HG03442 (cell line): ENCODE data around the gene SHROOM2.
"Not testable (repeated sequence)": the region's sequence is repeated elsewhere in the genome, so short reads cannot be mapped to it uniquely, and the experiment has no call there.

ENCODE experiments used
- ATAC-seq: cut with Tn5 transposase; IDR thresholded peaks from one replicate; pipeline ENCODE4 v1.9.1; 2021; ENCODE audit warnings: mild to moderate bottlenecking, moderate library complexity; ENCODE audit not compliant: unreplicated experiment

SHROOM2 gene, protein sequence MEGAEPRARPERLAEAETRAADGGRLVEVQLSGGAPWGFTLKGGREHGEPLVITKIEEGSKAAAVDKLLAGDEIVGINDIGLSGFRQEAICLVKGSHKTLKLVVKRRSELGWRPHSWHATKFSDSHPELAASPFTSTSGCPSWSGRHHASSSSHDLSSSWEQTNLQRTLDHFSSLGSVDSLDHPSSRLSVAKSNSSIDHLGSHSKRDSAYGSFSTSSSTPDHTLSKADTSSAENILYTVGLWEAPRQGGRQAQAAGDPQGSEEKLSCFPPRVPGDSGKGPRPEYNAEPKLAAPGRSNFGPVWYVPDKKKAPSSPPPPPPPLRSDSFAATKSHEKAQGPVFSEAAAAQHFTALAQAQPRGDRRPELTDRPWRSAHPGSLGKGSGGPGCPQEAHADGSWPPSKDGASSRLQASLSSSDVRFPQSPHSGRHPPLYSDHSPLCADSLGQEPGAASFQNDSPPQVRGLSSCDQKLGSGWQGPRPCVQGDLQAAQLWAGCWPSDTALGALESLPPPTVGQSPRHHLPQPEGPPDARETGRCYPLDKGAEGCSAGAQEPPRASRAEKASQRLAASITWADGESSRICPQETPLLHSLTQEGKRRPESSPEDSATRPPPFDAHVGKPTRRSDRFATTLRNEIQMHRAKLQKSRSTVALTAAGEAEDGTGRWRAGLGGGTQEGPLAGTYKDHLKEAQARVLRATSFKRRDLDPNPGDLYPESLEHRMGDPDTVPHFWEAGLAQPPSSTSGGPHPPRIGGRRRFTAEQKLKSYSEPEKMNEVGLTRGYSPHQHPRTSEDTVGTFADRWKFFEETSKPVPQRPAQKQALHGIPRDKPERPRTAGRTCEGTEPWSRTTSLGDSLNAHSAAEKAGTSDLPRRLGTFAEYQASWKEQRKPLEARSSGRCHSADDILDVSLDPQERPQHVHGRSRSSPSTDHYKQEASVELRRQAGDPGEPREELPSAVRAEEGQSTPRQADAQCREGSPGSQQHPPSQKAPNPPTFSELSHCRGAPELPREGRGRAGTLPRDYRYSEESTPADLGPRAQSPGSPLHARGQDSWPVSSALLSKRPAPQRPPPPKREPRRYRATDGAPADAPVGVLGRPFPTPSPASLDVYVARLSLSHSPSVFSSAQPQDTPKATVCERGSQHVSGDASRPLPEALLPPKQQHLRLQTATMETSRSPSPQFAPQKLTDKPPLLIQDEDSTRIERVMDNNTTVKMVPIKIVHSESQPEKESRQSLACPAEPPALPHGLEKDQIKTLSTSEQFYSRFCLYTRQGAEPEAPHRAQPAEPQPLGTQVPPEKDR (N-terminal part only)

DNA sequence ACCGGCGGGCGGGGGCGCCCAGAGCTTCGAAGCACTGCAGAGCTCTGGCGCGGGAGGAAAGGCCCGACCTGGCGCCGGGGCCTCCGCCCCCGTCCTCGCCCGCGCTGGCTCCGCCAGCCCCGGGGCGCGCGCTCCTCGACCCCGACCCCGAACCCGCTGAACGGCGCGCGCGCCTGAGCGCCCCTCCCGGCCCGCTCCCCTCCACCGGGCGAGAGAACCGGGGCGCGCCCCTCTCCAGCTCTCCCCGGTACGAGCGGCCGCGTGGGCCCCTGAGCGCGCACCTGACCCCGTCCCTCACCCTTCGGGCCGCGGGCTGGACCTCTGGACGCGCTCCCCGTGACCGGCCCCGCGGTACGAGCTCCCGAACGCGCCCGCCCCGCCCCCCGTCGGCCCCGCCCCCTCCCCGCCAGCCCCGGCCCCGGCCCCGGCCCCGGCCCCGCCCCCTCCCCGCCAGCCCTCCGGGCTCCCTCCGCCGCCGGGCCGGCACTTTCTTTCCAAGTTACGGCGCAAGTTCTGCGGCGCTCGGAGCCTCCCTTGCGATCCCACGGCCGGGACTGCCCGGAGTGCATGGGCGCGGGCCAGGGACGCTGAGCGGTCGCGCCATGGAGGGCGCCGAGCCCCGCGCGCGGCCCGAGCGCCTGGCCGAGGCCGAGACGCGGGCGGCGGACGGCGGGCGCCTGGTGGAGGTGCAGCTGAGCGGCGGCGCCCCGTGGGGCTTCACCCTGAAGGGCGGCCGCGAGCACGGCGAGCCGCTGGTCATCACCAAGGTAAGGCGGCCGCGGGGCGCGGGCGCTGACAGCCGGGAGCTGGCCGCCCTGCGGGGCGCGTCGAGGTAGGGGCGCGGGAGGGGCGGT lies at the start of gene SHROOM2:
SHROOM2 (plus strand) TSS at position 486 of the 854 bp plus-strand sequence; CDS start at position 603, 117 bp downstream.
- no peak for ATAC-seq

DNA sequence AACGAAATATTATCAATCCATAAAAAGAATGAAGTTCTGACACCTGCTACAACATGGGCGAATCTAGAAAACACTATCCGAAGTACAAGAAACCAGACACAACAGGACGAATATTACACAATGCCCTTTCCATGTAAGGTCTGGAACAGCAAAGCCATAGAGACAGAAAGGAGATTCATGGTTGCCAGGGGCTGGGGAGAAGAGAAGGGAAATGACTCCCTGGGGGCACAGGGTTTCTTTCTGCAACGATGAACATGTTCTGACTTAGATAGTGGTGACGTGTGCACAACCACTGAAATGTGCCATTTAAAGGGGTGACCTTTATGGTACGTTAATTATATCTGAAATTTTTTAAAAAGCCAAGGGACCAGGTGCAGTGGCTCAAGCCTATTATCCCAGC lies 48.9 kb upstream of the SHROOM2 start:
- ATAC-seq = no peak

DNA sequence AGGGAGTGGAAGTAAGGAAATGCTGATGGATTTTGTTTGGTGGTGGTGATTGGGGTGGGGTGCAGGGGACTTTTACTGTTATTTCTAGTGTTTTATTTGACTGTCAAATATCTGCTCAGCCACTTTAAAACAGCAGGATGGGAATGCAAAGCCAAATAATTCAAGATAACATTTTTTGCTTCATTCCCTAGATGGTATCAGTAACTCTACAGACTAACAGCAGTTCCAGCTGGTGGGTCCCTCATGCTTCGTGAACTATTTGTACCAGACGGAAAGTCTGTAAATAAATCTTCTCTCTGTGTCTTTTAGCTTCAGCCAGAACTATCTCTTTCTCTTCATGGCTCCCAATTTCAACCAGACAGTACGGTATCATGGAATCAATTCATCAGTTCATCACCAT lies 48.1 kb upstream of the SHROOM2 start:
- no peak for ATAC-seq

DNA sequence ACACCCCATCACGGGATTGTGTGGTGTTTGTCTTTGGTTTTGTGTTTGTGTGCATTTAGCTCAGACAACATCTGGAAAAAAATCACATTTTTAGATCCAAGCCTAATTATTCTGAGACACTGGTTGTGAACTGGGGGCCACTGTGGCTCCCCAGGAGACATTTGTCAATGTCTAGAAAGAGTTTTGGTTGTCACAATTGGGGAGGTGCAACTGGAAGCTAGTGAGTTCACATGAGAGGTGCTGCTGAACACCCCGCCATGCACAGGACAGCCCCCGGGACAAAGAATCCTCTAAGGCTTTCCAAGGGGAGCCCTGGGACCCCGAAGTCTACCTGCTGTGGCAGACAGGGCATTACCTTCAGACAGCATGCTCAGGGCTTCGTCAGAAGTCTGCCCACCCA lies 47.1 kb upstream of the SHROOM2 start:
- ATAC-seq = no peak

DNA sequence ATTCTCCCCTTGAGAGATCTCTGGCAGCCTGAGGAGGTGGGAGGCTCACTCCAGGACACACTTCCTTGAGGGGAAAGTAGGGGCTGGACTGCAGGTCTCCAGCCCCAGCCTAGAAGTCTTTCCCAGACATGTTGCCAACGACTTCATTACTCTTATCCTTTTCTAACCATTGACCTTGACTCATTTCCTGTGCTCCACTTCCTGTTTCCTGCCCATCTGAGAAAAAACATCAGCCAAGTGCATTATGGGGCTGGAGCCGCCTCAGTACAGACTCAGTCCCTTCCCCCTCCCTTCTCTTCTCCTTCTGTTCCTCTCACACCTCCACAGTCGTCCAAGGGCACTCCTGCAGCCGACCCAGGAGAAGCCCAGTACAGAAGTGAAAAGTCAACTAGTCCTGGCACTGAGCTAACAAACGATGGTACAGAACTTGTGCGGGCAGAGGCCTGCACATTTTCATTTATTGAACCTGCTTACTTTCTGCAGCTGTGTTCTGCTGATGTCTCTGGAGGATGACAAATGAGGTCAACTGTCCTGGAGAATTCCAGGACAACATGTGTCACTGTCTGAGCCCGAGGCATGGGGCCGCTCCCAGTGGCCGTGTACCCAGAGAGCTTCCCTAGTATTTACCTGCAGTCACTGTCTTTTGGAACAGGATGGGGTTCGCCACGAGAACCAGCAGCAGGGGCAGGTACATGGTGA lies 40.7 kb upstream of the SHROOM2 start:
- ATAC-seq = no peak

DNA sequence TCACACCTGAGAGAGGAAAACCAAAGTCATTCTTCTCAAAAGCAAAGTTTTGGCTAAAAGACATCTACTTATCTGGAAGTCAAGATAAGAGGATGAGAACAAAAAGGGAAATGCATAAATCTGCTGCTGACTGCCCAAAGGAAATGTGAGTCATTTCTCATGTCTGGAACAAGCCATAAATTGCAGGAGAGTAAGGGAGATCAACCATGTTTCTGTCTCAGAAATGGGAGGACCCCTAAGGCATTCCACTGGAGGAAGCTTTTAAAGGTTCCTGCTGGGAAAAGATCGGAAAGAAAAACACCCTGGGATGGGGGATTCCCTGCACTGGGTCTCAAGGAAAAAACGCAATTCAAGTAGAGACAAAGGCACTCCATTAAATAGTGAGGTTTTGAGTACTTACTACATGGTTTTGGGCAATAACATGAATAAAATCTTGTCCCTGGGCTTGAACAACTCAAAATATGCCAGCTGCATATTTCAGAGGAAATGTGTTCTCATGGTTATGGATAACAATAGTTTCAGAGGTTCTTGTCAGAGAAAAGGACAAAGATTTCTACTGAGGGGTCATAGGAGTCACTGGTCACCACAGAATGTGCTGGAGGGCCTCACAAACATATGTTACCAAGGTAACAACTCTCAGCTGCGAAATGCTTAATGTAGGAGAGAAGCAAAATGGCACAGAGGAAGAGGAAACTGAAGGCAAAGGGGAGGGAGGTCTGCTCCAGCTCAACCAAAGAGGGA lies 39.9 kb upstream of the SHROOM2 start:
- no peak for ATAC-seq

DNA sequence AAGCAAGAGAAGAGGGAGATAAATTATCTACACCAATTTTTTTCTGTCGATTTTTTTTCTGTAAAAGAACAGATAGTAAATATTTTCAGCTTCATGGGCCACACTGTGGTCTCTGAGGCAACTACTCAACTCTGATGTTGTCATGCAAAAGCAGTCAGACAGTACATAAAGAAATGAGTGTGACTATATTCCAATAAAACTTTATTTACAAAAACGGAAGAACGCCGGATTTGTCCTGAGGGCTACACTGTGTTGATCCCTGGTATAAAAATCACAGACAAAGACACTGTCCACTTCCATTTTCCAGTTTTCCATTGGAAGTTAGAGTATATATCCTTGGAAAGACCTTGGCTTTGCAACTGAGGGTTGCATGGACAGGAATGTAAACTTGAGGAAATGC lies 38.6 kb upstream of the SHROOM2 start:
- ATAC-seq = no peak

DNA sequence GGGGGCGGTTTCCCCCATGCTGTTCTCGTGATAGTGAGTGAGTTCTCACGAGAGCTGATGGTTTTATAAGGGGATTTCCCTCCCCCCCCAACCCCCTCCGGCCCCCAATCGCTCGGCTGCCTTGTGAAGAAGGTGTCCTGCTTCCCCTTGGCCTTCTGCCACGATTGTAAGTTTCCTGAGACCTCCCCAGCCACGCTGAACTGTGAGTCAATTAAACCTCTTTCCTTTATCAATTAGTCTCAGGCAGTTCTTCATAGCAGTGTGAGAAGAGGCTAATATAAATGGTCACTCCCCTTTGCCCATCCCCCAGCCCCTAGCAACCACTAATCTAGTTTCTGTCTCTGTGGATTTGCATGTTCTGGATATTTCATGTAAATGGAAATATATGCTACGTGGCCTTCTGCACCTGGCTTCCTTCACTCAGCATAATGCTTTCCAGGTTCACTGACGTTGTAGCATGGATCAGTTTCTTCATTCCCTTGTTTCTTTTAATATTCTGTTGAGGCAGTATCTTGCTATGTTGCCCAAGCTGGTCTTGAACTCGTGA lies 37.0 kb upstream of the SHROOM2 start:
- ATAC-seq = no peak

DNA sequence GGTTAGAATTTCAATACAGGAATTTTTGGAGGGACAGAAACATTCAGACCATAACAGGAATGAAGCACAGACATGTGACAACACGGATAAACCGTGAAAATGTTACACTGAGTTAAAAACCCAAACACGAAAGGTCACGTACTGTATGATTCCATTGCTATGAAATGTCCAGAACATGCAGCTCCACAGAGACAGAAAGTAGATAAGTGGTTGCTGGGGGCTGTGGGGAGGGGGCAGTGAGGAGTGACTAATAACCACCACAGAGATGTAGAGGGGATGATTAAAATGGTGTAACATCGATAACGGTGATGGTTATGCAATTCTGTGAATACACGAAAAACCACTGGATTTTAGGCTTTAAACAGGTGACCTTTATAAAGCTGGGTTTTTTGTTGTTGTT lies 28.9 kb upstream of the SHROOM2 start:
- ATAC-seq = no peak

DNA sequence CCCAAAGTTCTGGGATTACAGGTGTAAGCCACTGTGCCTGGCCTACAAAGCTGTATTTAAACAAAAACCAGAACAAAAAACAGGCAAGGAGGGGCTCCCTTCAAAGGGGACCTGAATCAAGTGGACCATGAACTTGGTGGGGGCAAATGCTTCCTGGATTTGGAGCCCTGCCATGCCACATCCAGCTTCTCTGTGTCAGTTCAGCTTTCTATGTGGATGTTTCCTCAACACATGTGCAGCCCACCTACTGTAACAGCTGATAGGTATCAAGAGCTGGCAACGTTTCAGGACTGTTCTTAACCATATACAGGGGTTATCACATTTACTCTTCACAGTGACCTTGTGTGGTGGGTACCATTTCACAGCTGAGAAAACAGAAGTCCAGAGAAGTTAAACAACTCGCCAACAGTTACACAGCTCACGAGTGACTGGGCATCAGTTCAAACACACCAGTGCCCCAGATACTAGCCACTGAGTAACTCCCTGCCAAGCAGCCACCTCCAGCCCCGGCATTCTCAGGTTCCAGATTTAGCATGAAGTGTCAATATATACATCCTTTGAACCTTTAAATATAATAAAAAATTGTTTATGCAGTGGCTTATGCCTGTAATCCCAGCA lies 28.1 kb upstream of the SHROOM2 start:
- ATAC-seq = no peak

DNA sequence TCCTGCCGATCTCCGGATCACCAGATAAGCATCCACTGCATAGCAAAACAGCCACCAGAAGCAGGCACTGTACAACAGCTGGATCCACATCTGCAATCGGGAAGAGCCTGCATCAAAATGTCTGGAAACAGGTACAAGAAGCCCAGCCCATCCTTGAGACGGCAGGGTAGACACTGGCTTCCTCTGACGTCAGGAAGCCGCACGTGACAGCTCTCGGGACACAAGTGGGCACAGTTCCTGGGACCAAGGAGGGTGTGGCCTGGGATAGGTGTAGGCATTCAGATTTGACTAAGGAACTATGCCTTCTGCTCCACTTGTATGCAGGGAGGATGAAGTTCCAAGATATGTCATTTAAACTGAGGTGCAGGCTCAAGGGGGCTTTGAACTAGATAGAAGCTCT lies 26.9 kb upstream of the SHROOM2 start:
- ATAC-seq = no peak

DNA sequence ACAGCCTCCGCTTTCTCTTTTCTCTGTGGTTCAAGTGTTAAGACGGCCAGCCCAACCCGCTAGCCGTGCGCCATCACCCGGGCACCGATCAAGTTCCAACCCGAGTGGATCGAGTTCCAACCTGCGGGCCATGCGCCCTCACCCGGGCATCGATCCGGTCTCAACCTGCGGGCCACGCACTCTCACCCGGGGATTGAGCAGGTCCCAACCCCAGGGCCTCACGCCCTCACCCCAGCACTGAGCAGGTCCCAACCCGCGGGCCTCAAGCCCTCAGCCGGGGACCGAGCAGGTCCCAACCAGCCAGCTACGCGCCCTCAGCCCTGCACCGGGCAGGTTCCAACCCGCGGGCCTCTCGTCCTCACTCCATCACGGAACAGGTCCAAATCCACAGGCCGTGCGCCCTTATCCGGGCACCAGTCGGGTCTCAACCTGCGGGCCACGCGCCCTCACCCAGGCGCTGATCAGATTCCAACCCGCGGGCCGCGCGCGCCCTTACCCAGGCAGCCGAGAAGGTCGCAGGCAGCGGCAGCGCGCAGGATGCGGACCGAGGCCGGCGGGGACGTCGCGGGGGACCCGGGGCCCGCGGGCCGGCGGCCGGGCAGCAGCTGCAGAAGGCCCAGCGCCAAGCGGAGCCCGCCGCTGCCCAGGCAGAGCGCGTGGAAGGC lies 21.0 kb upstream of the SHROOM2 start:
- ATAC-seq = no peak

DNA sequence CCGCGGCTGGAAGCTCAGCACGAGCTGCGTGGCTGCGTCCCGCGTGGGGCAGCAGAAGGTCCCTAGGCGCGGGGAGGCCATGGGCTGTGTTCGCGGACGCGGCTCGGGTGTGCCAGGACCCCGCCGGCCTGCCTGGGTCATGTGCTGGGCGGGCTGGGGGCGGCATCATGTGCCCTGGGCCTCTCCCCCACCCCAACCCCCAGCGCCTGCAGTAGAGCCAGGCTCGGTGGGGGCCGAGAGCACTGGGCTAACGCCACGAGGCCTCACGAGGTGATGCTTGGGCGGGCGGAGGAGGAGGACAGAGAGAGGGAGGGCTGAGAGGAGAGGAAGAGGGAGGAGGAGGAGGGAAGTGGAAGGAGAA lies 20.5 kb upstream of the SHROOM2 start, which contains the start of gene GPR143:
GPR143 (minus strand) TSS at position 111 of the 361 bp plus-strand sequence; CDS start at position 81, 30 bp downstream.
- no peak for ATAC-seq

DNA sequence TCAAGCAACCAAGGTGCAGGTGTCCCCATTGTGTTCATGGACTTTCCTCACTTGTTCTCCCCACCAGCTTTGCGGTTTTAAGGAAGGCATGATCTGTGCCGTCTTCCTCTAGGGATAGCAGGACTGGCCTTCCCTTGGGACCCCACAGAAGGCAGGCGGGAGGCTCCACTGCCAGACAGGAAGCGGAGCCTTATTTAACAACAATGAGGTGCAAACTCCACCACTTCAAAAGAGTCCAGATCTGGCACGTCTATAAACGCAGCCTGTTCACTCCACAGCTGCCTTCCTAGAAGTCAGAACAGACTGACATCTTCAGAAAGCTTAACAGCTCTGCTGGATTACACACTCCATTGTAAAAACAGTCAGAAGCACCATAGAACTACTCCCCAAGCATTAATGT lies 18.9 kb upstream of the SHROOM2 start:
- ATAC-seq = no peak

DNA sequence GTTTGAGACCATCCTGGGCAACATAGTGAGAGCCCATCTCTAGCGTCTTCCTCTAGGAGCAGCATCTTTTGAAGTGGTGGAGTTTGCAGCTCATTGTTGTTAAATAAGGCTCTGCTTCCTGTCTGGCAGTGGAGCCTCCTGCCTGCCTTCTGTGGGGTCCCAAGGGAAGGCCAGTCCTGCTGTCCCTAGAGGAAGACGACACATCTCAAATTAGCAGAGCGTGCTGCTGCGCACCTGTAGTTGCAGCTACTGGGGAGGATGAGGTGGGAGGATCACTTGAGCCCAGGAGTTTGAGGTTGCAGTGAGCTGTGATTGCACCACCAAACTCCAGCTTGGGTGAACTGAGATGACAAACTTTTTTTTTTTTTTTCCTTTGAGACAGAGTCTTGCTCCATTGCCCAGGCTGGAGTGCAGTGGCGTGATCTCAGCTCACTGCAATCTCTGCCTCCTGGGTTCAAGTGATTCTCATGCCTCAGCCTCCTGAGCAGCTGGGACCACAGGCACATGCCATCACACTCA lies 17.8 kb upstream of the SHROOM2 start:
- ATAC-seq = not testable (repeated sequence)

DNA sequence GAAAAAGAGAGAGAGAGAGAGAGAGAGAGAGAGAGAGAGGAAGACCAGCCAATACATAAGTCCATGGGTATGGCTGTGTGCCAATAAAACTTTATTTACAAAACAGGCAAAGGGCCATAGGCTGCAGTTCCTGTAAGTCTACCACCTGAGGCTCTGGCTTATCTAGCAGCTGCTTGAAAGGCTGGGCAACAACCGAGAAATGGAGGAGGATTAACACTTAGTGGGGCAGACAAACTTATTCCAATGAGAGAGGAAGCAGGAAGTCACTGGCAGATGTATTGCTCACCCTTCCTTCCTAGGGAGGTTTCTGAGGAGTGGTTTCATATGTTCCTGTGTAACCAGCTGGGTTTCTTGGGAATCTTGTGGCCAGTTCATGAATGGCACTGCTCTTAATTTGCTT lies 15.9 kb upstream of the SHROOM2 start:
- ATAC-seq = no peak

DNA sequence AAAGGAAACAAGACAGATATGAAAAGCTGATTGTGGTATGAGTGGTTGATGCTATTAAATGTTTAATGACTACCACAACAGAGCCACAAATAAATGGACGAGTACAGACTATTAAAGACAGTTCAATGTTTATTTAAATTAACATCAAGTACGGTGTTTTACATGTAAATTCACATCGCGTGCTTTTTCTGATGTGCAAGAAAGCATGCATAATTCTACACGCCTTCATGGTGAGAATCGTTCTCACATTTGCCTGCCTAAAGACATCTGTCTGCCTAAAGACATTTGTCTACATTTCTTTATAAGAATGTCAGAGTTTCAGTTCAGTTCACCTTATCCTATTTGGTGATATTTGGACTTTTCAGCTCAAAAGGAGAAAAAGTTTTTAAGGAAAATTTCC lies 13.3 kb upstream of the SHROOM2 start:
- no peak for ATAC-seq
